Lower leg skin (tissue), 3 donors: ENCODE results near the gene ZCCHC14.

Experiments
- POLR2A ChIP-seq, 2 donors: fragments of 450-650 bp; IDR thresholded peaks; one replicate each; pipeline ENCODE4 v1.6.1; 2016 to 2017; ENCODE audit warnings: antibody characterized with exemption in 2 of 2, mild to moderate bottlenecking in 1 of 2, moderate library complexity in 1 of 2
- TF ChIP-seq, protein P1 (sequence below), 3 donors: fragments of 450-650 bp; IDR thresholded peaks; one replicate each; pipeline ENCODE4 v1.5.1; 2016; ENCODE audit warnings: antibody characterized with exemption in 3 of 3, mild to moderate bottlenecking in 3 of 3, moderate library complexity in 2 of 3

- TF ChIP-seq, protein P1, sequence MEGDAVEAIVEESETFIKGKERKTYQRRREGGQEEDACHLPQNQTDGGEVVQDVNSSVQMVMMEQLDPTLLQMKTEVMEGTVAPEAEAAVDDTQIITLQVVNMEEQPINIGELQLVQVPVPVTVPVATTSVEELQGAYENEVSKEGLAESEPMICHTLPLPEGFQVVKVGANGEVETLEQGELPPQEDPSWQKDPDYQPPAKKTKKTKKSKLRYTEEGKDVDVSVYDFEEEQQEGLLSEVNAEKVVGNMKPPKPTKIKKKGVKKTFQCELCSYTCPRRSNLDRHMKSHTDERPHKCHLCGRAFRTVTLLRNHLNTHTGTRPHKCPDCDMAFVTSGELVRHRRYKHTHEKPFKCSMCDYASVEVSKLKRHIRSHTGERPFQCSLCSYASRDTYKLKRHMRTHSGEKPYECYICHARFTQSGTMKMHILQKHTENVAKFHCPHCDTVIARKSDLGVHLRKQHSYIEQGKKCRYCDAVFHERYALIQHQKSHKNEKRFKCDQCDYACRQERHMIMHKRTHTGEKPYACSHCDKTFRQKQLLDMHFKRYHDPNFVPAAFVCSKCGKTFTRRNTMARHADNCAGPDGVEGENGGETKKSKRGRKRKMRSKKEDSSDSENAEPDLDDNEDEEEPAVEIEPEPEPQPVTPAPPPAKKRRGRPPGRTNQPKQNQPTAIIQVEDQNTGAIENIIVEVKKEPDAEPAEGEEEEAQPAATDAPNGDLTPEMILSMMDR (IDR thresholded peaks at IDR 0.05), result no peak
- TF ChIP-seq POLR2A (IDR thresholded peaks at IDR 0.05), result no peak
Observed at GRCh38 chr16:87416826-87417527, 75.8 kb downstream of the ZCCHC14 start.
